ENCODE measurements around the gene KCNIP3. TPM values are rescaled to one million over a fixed set of nuclear protein-coding genes. Genes with fewer than 3 reads are reported as not detected.
"Not testable (repeated sequence)": the region's sequence is repeated elsewhere in the genome, so short reads cannot be mapped to it uniquely, and the experiment has no call there.

Gene KCNIP3
- polyA plus RNA-seq, 1 of the 3 experiments (the other 2 are of a cell fraction) = 0.97 TPM

DNA sequence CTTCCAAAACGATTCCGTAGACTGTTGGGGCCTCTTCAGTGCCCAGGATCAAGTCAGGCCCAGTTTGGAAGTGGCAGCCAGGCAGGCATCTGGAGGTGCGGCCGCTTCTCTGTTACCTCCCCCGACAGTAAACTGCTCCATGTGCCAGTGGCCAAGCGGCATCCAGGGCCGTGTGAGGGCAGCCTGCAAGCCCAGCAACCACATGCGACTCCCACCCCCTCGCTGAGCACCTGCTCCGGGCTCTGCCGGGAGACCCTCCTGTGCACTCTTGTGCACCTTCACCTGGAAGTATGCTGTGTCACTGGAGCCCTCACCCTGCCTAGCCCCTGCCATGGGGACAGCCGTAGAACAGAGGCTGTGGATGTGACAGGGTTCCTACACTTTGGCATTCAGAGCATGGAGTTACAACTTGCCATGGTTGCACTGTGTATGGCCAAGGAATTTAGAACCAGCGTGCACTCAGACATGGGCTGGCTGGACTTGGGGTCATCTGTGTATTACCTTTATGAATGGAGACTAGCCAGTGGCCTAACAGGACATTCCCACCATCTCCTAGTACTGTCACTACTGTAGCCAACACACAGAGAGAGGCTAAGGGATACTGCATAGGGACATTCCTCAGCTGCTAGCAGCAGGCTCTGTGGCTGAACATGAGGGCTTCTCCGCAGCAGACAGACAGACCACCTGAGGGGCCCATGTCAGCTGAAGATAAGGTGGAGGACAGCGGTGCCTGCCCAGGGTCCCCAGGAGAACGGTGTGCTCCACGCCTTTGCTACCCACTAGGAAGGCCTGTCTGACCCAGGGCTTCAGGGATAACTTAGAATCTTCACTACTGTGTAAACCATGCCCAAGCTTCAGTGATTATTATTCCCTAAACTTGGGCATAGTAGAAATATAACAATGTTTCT, 80.3 kb downstream of the KCNIP3 start:
- H3K9ac ChIP-seq = no peak overlapping the region
- ChIA-PET POLR2A (no interaction called here), CTCF (interaction anchor here (3.1 kb wide), 1 partner anchor 11 kb away, joined by 19 read pairs; no protein-coding TSS in a partner anchor)
- no peak overlapping the region for H3K4me2 ChIP-seq
- 61% methylated on average over 12 of the region's 17 CpGs for whole genome bisulfite sequencing (ENCODE audit: low lambda C conversion rate)
- TF ChIP-seq RXRA (IDR thresholded peaks at IDR 0.05; ENCODE audit: borderline replicate concordance, low read depth) (no peak), FOXM1 (IDR thresholded peaks at IDR 0.05; ENCODE audit: low read depth) (no peak), MXI1 (IDR thresholded peaks at IDR 0.05; ENCODE audit: low read depth, low read length) (no peak), FOXJ3 (CRISPR knock-in tag; IDR thresholded peaks at IDR 0.05) (no peak), GABPA (IDR thresholded peaks at IDR 0.05; ENCODE audit: low read depth) (no peak), GATA2 (CRISPR knock-in tag; IDR thresholded peaks at IDR 0.05) (no peak), NRF1 (IDR thresholded peaks at IDR 0.05; ENCODE audit: low read depth, low read length) (no peak), RAD21 (IDR thresholded peaks at IDR 0.05; ENCODE audit: low read length) (no peak), EZH2phosphoT487 (IDR thresholded peaks at IDR 0.05; ENCODE audit: borderline replicate concordance, low read depth) (no peak), TAF1 (IDR thresholded peaks at IDR 0.05; ENCODE audit: borderline replicate concordance, low read depth, low read length) (no peak), RCOR1 (IDR thresholded peaks at IDR 0.05; ENCODE audit: low read length) (no peak), JUND (IDR thresholded peaks at IDR 0.05) (no peak)
- TF ChIP-seq, protein P1, sequence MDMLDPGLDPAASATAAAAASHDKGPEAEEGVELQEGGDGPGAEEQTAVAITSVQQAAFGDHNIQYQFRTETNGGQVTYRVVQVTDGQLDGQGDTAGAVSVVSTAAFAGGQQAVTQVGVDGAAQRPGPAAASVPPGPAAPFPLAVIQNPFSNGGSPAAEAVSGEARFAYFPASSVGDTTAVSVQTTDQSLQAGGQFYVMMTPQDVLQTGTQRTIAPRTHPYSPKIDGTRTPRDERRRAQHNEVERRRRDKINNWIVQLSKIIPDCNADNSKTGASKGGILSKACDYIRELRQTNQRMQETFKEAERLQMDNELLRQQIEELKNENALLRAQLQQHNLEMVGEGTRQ (IDR thresholded peaks at IDR 0.05; ENCODE audit: borderline replicate concordance, low read depth, low read length) = no peak
- TF ChIP-seq, protein P2, sequence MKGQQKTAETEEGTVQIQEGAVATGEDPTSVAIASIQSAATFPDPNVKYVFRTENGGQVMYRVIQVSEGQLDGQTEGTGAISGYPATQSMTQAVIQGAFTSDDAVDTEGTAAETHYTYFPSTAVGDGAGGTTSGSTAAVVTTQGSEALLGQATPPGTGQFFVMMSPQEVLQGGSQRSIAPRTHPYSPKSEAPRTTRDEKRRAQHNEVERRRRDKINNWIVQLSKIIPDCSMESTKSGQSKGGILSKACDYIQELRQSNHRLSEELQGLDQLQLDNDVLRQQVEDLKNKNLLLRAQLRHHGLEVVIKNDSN (IDR thresholded peaks at IDR 0.05; ENCODE audit: borderline replicate concordance, low read depth) = no peak
- TF ChIP-seq, protein P3, sequence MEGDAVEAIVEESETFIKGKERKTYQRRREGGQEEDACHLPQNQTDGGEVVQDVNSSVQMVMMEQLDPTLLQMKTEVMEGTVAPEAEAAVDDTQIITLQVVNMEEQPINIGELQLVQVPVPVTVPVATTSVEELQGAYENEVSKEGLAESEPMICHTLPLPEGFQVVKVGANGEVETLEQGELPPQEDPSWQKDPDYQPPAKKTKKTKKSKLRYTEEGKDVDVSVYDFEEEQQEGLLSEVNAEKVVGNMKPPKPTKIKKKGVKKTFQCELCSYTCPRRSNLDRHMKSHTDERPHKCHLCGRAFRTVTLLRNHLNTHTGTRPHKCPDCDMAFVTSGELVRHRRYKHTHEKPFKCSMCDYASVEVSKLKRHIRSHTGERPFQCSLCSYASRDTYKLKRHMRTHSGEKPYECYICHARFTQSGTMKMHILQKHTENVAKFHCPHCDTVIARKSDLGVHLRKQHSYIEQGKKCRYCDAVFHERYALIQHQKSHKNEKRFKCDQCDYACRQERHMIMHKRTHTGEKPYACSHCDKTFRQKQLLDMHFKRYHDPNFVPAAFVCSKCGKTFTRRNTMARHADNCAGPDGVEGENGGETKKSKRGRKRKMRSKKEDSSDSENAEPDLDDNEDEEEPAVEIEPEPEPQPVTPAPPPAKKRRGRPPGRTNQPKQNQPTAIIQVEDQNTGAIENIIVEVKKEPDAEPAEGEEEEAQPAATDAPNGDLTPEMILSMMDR (IDR thresholded peaks at IDR 0.05) = no peak
- TF ChIP-seq, protein P4, sequence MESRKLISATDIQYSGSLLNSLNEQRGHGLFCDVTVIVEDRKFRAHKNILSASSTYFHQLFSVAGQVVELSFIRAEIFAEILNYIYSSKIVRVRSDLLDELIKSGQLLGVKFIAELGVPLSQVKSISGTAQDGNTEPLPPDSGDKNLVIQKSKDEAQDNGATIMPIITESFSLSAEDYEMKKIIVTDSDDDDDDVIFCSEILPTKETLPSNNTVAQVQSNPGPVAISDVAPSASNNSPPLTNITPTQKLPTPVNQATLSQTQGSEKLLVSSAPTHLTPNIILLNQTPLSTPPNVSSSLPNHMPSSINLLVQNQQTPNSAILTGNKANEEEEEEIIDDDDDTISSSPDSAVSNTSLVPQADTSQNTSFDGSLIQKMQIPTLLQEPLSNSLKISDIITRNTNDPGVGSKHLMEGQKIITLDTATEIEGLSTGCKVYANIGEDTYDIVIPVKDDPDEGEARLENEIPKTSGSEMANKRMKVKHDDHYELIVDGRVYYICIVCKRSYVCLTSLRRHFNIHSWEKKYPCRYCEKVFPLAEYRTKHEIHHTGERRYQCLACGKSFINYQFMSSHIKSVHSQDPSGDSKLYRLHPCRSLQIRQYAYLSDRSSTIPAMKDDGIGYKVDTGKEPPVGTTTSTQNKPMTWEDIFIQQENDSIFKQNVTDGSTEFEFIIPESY (IDR thresholded peaks at IDR 0.05; ENCODE audit: borderline replicate concordance, low read depth) = no peak
- H3K27ac ChIP-seq (ENCODE audit: low read depth in 2 of 2, low read length in 1 of 2) = no peak overlapping the region
- no peaks in the 10 kb centered on the region for H3K9me3 ChIP-seq
- no peaks in the 10 kb centered on the region for H4K20me1 ChIP-seq (ENCODE audit: insufficient read depth)
- H2AFZ ChIP-seq (ENCODE audit: low read depth) = no peak overlapping the region
- no peaks in the 10 kb centered on the region for H3K4me1 ChIP-seq (ENCODE audit: control insufficient read depth in 1 of 2, insufficient read depth in 2 of 2, low read depth in 1 of 2, low read length in 1 of 2)
- no peaks in the 10 kb centered on the region for H3F3A ChIP-seq (replicated peaks; ENCODE audit: insufficient read depth)
- no peak for DNase-seq
- H3K4me3 ChIP-seq (ENCODE audit: low read depth in 2 of 2, low read length in 1 of 2) = no peak overlapping the region
- H3K79me2 ChIP-seq (ENCODE audit: insufficient read depth) = no peaks in the 10 kb centered on the region
- H3K27me3 ChIP-seq (ENCODE audit: insufficient read depth) = peaks cover 15% of the 10 kb centered on the region; the same call in 1 of the 2 replicates
- H3K36me3 ChIP-seq (replicated peaks in 1 of 2; ENCODE audit: control insufficient read depth in 1 of 2, insufficient read depth in 2 of 2, low read length in 1 of 2) = no peaks in the 10 kb centered on the region
- H3K9me2 ChIP-seq = no peaks in the 10 kb centered on the region

DNA sequence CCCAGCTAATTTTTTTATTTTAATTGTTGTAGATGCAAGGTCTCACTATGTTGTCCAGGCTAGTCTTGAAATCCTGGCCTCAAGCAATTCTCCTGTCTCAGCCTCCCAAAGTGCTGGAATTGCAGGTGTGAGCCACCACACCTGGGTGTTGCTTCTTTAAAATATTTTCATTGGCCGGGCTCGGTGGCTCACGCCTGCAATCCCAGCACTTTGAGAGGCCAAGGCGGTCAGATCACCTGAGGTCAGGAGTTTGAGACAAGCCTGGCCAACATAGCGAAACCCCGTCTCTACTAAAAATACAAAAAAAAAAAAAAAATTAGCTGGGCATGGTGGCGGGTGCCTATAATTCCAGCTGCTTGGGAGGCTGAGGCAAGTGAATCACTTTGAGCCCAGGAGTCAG, 81.1 kb downstream of the KCNIP3 start:
- H3K36me3 ChIP-seq (replicated peaks in 1 of 2; ENCODE audit: control insufficient read depth in 1 of 2, insufficient read depth in 2 of 2, low read length in 1 of 2); POLR2A ChIA-PET; H4K20me1 ChIP-seq (ENCODE audit: insufficient read depth); H3K9ac ChIP-seq; H3K9me3 ChIP-seq; H3K4me1 ChIP-seq (ENCODE audit: control insufficient read depth in 1 of 2, insufficient read depth in 2 of 2, low read depth in 1 of 2, low read length in 1 of 2); H3K79me2 ChIP-seq (ENCODE audit: insufficient read depth); H3K9me2 ChIP-seq; DNase-seq; H2AFZ ChIP-seq (ENCODE audit: low read depth); H3F3A ChIP-seq (replicated peaks; ENCODE audit: insufficient read depth); H3K4me2 ChIP-seq; H3K27ac ChIP-seq (ENCODE audit: low read depth in 2 of 2, low read length in 1 of 2); H3K4me3 ChIP-seq (ENCODE audit: low read depth in 2 of 2, low read length in 1 of 2): not testable (repeated sequence)
- H3K27me3 ChIP-seq (ENCODE audit: insufficient read depth) = peaks cover 15% of the 10 kb centered on the region; the same call in 1 of the 2 replicates
- CTCF ChIA-PET = interaction anchor here (3.1 kb wide), 1 partner anchor 11 kb away, joined by 19 read pairs; no protein-coding TSS in a partner anchor
- WGBS (ENCODE audit: low lambda C conversion rate) = 72% methylated on average over 7 of the region's 7 CpGs
